Esophagus (tissue), 2 donors: ENCODE data around the gene RPP40. TPM values are rescaled to one million over a fixed set of nuclear protein-coding genes. Genes with fewer than 3 reads are reported as not detected.
A peak's percentile ranks its signal among the peaks of the same experiment; 100 is the strongest.

Source experiments
- H3K27ac ChIP-seq, 2 donors: one replicate each; pipeline ENCODE4 v1.5.1; 2013; ENCODE audit warnings: low read depth in 2 of 2, mild to moderate bottlenecking in 2 of 2, inconsistent platforms in 1 of 2, low read length in 1 of 2, moderate library complexity in 1 of 2
- H3K27me3 ChIP-seq, 2 donors: one replicate each; pipeline ENCODE4 v1.6.1; 2013; ENCODE audit warnings: low read length in 2 of 2, control low read depth in 1 of 2, mild to moderate bottlenecking in 1 of 2; ENCODE audit not compliant: insufficient read depth in 2 of 2, control insufficient read depth in 1 of 2
- H3K36me3 ChIP-seq, 2 donors: one replicate each; pipeline ENCODE4 v1.6.1; 2013; ENCODE audit warnings: low read length in 1 of 2; ENCODE audit not compliant: control insufficient read depth in 2 of 2, insufficient read depth in 2 of 2
- H3K4me1 ChIP-seq, 2 donors: one replicate each; pipeline ENCODE4 v1.6.1; 2013; ENCODE audit warnings: low read length in 1 of 2; ENCODE audit not compliant: control insufficient read depth in 2 of 2, insufficient read depth in 2 of 2
- H3K4me3 ChIP-seq, 2 donors: one replicate each; pipeline ENCODE4 v1.5.1; 2013; ENCODE audit warnings: low read length in 2 of 2, mild to moderate bottlenecking in 2 of 2, low read depth in 1 of 2, moderate library complexity in 1 of 2
- H3K9me3 ChIP-seq, 2 donors: one replicate each; pipeline ENCODE4 v1.6.1; 2013; ENCODE audit warnings: mild to moderate bottlenecking in 2 of 2, low read depth in 1 of 2, low read length in 1 of 2, moderate library complexity in 1 of 2; ENCODE audit not compliant: control insufficient read depth in 2 of 2, insufficient read depth in 1 of 2
- WGBS, 2 donors: extraction: QIAGEN DNeasy Blood & Tissue Kit; methylation state at CpG; one replicate each; pipeline ENCODE4 v1.1.7; 2013; 5-methylcytosine and 5-hydroxymethylcytosine counted together
- polyA plus RNA-seq, 2 donors: library from polyadenylated mRNA; stranded (reverse); fragments of 200-250 nt; gene quantifications; one replicate each; pipeline ENCODE4 v1.2.3, GENCODE V29; 2013
- donor health status: healthy with polysubstance abuse.
- donor health status: Bipolar disorder and iron deficiency.

Gene RPP40
- 10 to 100 TPM in 1 of 2 donors, 1 to 10 TPM in 1; 6.9 to 15.3 TPM for polyA plus RNA-seq

- peaks cover 0 to 6% of the 10 kb centered on the region in 2 donors for H3K36me3 ChIP-seq
- H3K4me3 ChIP-seq = peak within 1 kb of the TSS; percentile 67 to 75
- H3K4me1 ChIP-seq = peaks cover 0 to 3% of the 10 kb centered on the region in 2 donors
- H3K27me3 ChIP-seq = no peaks in the 10 kb centered on the region
- no peaks in the 10 kb centered on the region for H3K9me3 ChIP-seq
- peak within 1 kb of the TSS; percentile 85 to 88 for H3K27ac ChIP-seq
- 0 to 1% methylated on average over 55 to 64 of the region's 64 CpGs for WGBS, 2 donors
Observed at GRCh38 chr6:5003604-5004372, at the start of gene RPP40. Gene RPP40 (minus strand): TSS chr6:5004037. CDS start chr6:5004002, 35 bp downstream.

GRCh38 chr6:5053038-5053437, 49.2 kb upstream of the RPP40 start:
- H3K27ac ChIP-seq = no peak overlapping the region
- no peaks in the 10 kb centered on the region for H3K9me3 ChIP-seq
- H3K36me3 ChIP-seq = no peaks in the 10 kb centered on the region
- H3K4me3 ChIP-seq = no peak overlapping the region
- no peaks in the 10 kb centered on the region for H3K4me1 ChIP-seq
- no peaks in the 10 kb centered on the region for H3K27me3 ChIP-seq

- Histone ChIP-seq H3K4me1 (no peaks in the 10 kb centered on the region), H3K36me3 (no peaks in the 10 kb centered on the region), H3K27me3 (no peaks in the 10 kb centered on the region), H3K9me3 (no peaks in the 10 kb centered on the region), H3K4me3 (no peak overlapping the region), H3K27ac (no peak overlapping the region)
- 70 to 81% methylated on average over 1 of the region's 1 CpG for WGBS, 2 donors
Observed at GRCh38 chr6:5051394-5051793, 47.6 kb upstream of the RPP40 start.

GRCh38 chr6:5050009-5050408, 46.2 kb upstream of the RPP40 start:
- no peak overlapping the region for H3K4me3 ChIP-seq
- H3K27ac ChIP-seq = no peak overlapping the region
- no peaks in the 10 kb centered on the region for H3K9me3 ChIP-seq
- no peaks in the 10 kb centered on the region for H3K4me1 ChIP-seq
- H3K36me3 ChIP-seq = no peaks in the 10 kb centered on the region
- WGBS, 2 donors = 93 to 95% methylated on average over 2 of the region's 2 CpGs
- H3K27me3 ChIP-seq = no peaks in the 10 kb centered on the region

- H3K4me1 ChIP-seq = no peaks in the 10 kb centered on the region
- WGBS, 2 donors = 79 to 89% methylated on average over 9 of the region's 9 CpGs
- no peaks in the 10 kb centered on the region for H3K9me3 ChIP-seq
- no peak overlapping the region for H3K4me3 ChIP-seq
- no peaks in the 10 kb centered on the region for H3K36me3 ChIP-seq
- no peak overlapping the region for H3K27ac ChIP-seq
- no peaks in the 10 kb centered on the region for H3K27me3 ChIP-seq
Observed at GRCh38 chr6:5046430-5046829, 42.6 kb upstream of the RPP40 start.

- Histone ChIP-seq H3K27me3 (no peaks in the 10 kb centered on the region), H3K4me1 (no peaks in the 10 kb centered on the region), H3K27ac (no peak overlapping the region), H3K9me3 (no peaks in the 10 kb centered on the region), H3K36me3 (no peaks in the 10 kb centered on the region), H3K4me3 (no peak overlapping the region)
- WGBS, 2 donors = 67 to 72% methylated on average over 8 of the region's 8 CpGs
Observed at GRCh38 chr6:5045416-5045815, 41.6 kb upstream of the RPP40 start.

- Histone ChIP-seq H3K4me3 (no peak overlapping the region), H3K36me3 (no peaks in the 10 kb centered on the region), H3K27ac (no peak overlapping the region), H3K27me3 (no peaks in the 10 kb centered on the region), H3K4me1 (no peaks in the 10 kb centered on the region), H3K9me3 (no peaks in the 10 kb centered on the region)
- WGBS, 2 donors = 76 to 89% methylated on average over 3 of the region's 3 CpGs
Observed at GRCh38 chr6:5044866-5045265, 41.0 kb upstream of the RPP40 start.

GRCh38 chr6:5042436-5042835, 38.6 kb upstream of the RPP40 start:
- Histone ChIP-seq H3K9me3 (no peaks in the 10 kb centered on the region), H3K27me3 (no peaks in the 10 kb centered on the region), H3K4me1 (no peaks in the 10 kb centered on the region), H3K36me3 (no peaks in the 10 kb centered on the region), H3K4me3 (no peak overlapping the region), H3K27ac (no peak overlapping the region)
- WGBS, 2 donors = 92 to 94% methylated on average over 3 of the region's 3 CpGs

- no peak overlapping the region for H3K4me3 ChIP-seq
- H3K4me1 ChIP-seq = no peaks in the 10 kb centered on the region
- no peaks in the 10 kb centered on the region for H3K36me3 ChIP-seq
- WGBS, 2 donors = 45 to 55% methylated on average over 2 of the region's 2 CpGs
- H3K27ac ChIP-seq = no peak overlapping the region
- no peaks in the 10 kb centered on the region for H3K27me3 ChIP-seq
- no peaks in the 10 kb centered on the region for H3K9me3 ChIP-seq
Observed at GRCh38 chr6:5041955-5042354, 38.1 kb upstream of the RPP40 start.

- H3K27me3 ChIP-seq = no peaks in the 10 kb centered on the region
- H3K4me1 ChIP-seq = peaks cover 0 to 3% of the 10 kb centered on the region in 2 donors
- peak overlapping the region in 1 of 2 donors; percentile 68 for H3K27ac ChIP-seq
- H3K36me3 ChIP-seq = no peaks in the 10 kb centered on the region
- H3K4me3 ChIP-seq = no peak overlapping the region
- WGBS, 2 donors = 66 to 71% methylated on average over 8 of the region's 8 CpGs
- H3K9me3 ChIP-seq = no peaks in the 10 kb centered on the region
Observed at GRCh38 chr6:5036269-5036668, 32.4 kb upstream of the RPP40 start.
